Coronary artery (tissue), 2 donors: ENCODE measurements around the gene C1orf232.
A peak's percentile ranks its signal among the peaks of the same experiment; 100 is the strongest.

ENCODE experiments used
- DNase-seq: peaks from one replicate; pipeline ENCODE4 v3.0.0-alpha.2; 2017; ENCODE audit warnings: low spot score
- H3K27ac ChIP-seq, 2 donors: fragments of 200-600 bp; sonication (generic); one replicate each; pipeline ENCODE4 v1.5.1; 2016 to 2019
- H3K4me3 ChIP-seq: fragments of 200-600 bp; sonication (generic); 2 replicates; pipeline ENCODE4 v1.5.1; 2016; ENCODE audit warnings: mild to moderate bottlenecking, moderate library complexity
- CTCF ChIP-seq: fragments of 200-600 bp; sonication (generic); IDR thresholded peaks from one replicate; pipeline ENCODE4 v1.5.1; 2019; ENCODE audit warnings: antibody characterized with exemption

Gene C1orf232

GRCh38 chr1:26161415-26162219 lies 7.1 kb downstream of the C1orf232 start:
- no peak for DNase-seq

GRCh38 chr1:26160527-26161414 lies 8.0 kb downstream of the C1orf232 start:
- H3K27ac ChIP-seq: no peak overlapping the region
- no peak for DNase-seq
- TF ChIP-seq CTCF: no peak
- peak overlapping the region; percentile 72 for H3K4me3 ChIP-seq

More at GRCh38 chr1:26161415-26162219, 7.1 kb downstream of the C1orf232 start:
- Histone ChIP-seq H3K27ac (peak overlapping the region in 1 of 2 donors; percentile 58), H3K4me3 (peak overlapping the region; percentile 72)
- TF ChIP-seq CTCF: no peak

- no peak for DNase-seq
- Histone ChIP-seq H3K27ac (peak overlapping the region in 1 of 2 donors; percentile 47), H3K4me3 (peak overlapping the region; percentile 72)
- no peak for TF ChIP-seq CTCF
These were observed 9.1 kb downstream of the C1orf232 start for GRCh38 chr1:26159743-26160039.

GRCh38 chr1:26158908-26159742 lies 9.6 kb downstream of the C1orf232 start, which contains the start of gene FAM110D:
Gene FAM110D (plus strand): TSS chr1:26159079. CDS start chr1:26161292, 2,213 bp downstream.
- TF ChIP-seq CTCF: no peak
- DNase-seq: peak; percentile 61
- H3K4me3 ChIP-seq: peak within 1 kb of the TSS; percentile 72
- peak within 1 kb of the TSS in 1 of 2 donors; percentile 47 for H3K27ac ChIP-seq

- peak; percentile 68 for DNase-seq
- Histone ChIP-seq H3K27ac (peak overlapping the region in 1 of 2 donors; percentile 5), H3K4me3 (no peak overlapping the region)
- no peak for TF ChIP-seq CTCF
These were observed 10.4 kb downstream of the C1orf232 start for GRCh38 chr1:26158271-26158907.
